ENCODE measurements around the gene NXNL2.

- TF ChIP-seq CTCF (IDR thresholded peaks at IDR 0.05) (no peak), POLR2AphosphoS5 (IDR thresholded peaks at IDR 0.05) (no peak), POLR2A (IDR thresholded peaks at IDR 0.05) (no peak)
Observed at GRCh38 chr9:88537761-88538091, 2.7 kb downstream of the NXNL2 start.
